ENCODE data around the gene CERS3.
A peak's percentile ranks its signal among the peaks of the same experiment; 100 is the strongest.

CERS3 gene

GRCh38 chr15:100531823-100532327 lies 3.1 kb upstream of the CERS3 start:
- Histone ChIP-seq H3K36me3 (no peaks in the 10 kb centered on the region), H4K20me1 (no peaks in the 10 kb centered on the region), H3K9me3 (no peaks in the 10 kb centered on the region), H3K4me2 (no peak overlapping the region), H3K27me3 (no peaks in the 10 kb centered on the region), H3K9ac (no peak overlapping the region), H3K4me3 (no peak overlapping the region), H3K4me1 (peaks cover 10% of the 10 kb centered on the region), H3K27ac (no peak overlapping the region)
- TF ChIP-seq Cebpa-rat (IDR thresholded peaks at IDR 0.05), result no peak

- H3K9me3 ChIP-seq, result no peaks in the 10 kb centered on the region
- H3K4me3 ChIP-seq, result no peak overlapping the region
- no peak overlapping the region for H3K9ac ChIP-seq
- peaks cover 7% of the 10 kb centered on the region; the same call in 1 of the 2 replicates for H3K4me1 ChIP-seq
- no peaks in the 10 kb centered on the region for H3K27me3 ChIP-seq
- no peak overlapping the region for H3K4me2 ChIP-seq
- no peaks in the 10 kb centered on the region for H4K20me1 ChIP-seq
- H3K27ac ChIP-seq, result no peak overlapping the region
- no peak for TF ChIP-seq Cebpa-rat (IDR thresholded peaks at IDR 0.05)
- H3K36me3 ChIP-seq, result no peaks in the 10 kb centered on the region
Observed at GRCh38 chr15:100531204-100531603, 2.5 kb upstream of the CERS3 start.

GRCh38 chr15:100529556-100529955 lies 806 bp upstream of the CERS3 start:
- H3K4me1 ChIP-seq, result peaks cover 7% of the 10 kb centered on the region; the same call in 1 of the 2 replicates
- no peaks in the 10 kb centered on the region for H3K36me3 ChIP-seq
- H3K4me3 ChIP-seq, result no peak overlapping the region
- H3K4me2 ChIP-seq, result no peak overlapping the region
- no peaks in the 10 kb centered on the region for H3K9me3 ChIP-seq
- no peak for TF ChIP-seq Cebpa-rat (IDR thresholded peaks at IDR 0.05)
- H4K20me1 ChIP-seq, result no peaks in the 10 kb centered on the region
- H3K27me3 ChIP-seq, result no peaks in the 10 kb centered on the region
- H3K27ac ChIP-seq, result no peak overlapping the region
- H3K9ac ChIP-seq, result no peak overlapping the region

- no peaks in the 10 kb centered on the region for H3K27me3 ChIP-seq
- H3K4me3 ChIP-seq, result no peak overlapping the region
- no peaks in the 10 kb centered on the region for H3K9me3 ChIP-seq
- H4K20me1 ChIP-seq, result no peaks in the 10 kb centered on the region
- H3K4me1 ChIP-seq, result peaks cover 3% of the 10 kb centered on the region
- no peak for TF ChIP-seq Cebpa-rat (IDR thresholded peaks at IDR 0.05)
- no peaks in the 10 kb centered on the region for H3K36me3 ChIP-seq
- no peak overlapping the region for H3K9ac ChIP-seq
- no peak overlapping the region for H3K27ac ChIP-seq
- no peak overlapping the region for H3K4me2 ChIP-seq
Observed at GRCh38 chr15:100526027-100526481, 2.7 kb downstream of the CERS3 start.

GRCh38 chr15:100525436-100525835 lies 3.3 kb downstream of the CERS3 start:
- Histone ChIP-seq H3K27ac (no peak overlapping the region), H3K4me1 (peaks cover 9% of the 10 kb centered on the region), H3K36me3 (no peaks in the 10 kb centered on the region), H3K9me3 (no peaks in the 10 kb centered on the region), H3K9ac (no peak overlapping the region), H3K4me2 (no peak overlapping the region), H3K27me3 (no peaks in the 10 kb centered on the region), H3K4me3 (no peak overlapping the region), H4K20me1 (no peaks in the 10 kb centered on the region)
- TF ChIP-seq Cebpa-rat (IDR thresholded peaks at IDR 0.05), result no peak

- Histone ChIP-seq H3K27me3 (no peaks in the 10 kb centered on the region), H3K4me1 (peaks cover 18% of the 10 kb centered on the region), H3K4me2 (no peak overlapping the region), H3K27ac (no peak overlapping the region), H3K4me3 (no peak overlapping the region), H3K36me3 (no peaks in the 10 kb centered on the region), H3K9me3 (no peaks in the 10 kb centered on the region), H3K9ac (no peak overlapping the region), H4K20me1 (no peaks in the 10 kb centered on the region)
- no peak for TF ChIP-seq Cebpa-rat (IDR thresholded peaks at IDR 0.05)
Observed at GRCh38 chr15:100524326-100524725, 4.4 kb downstream of the CERS3 start.

- TF ChIP-seq Cebpa-rat (IDR thresholded peaks at IDR 0.05), result no peak
- no peak overlapping the region for H3K9ac ChIP-seq
- H3K4me3 ChIP-seq, result no peak overlapping the region
- no peaks in the 10 kb centered on the region for H3K36me3 ChIP-seq
- no peak overlapping the region for H3K27ac ChIP-seq
- no peaks in the 10 kb centered on the region for H3K27me3 ChIP-seq
- H3K9me3 ChIP-seq, result no peaks in the 10 kb centered on the region
- no peak overlapping the region for H3K4me2 ChIP-seq
- H4K20me1 ChIP-seq, result no peaks in the 10 kb centered on the region
- H3K4me1 ChIP-seq, result peaks cover 18% of the 10 kb centered on the region
Observed at GRCh38 chr15:100521907-100522306, 6.8 kb downstream of the CERS3 start.

GRCh38 chr15:100520132-100520921 lies 8.4 kb downstream of the CERS3 start:
- no peaks in the 10 kb centered on the region for H4K20me1 ChIP-seq
- H3K9ac ChIP-seq, result peak overlapping the region; percentile 20; the same call in 1 of the 2 replicates
- peak overlapping the region; percentile 22; the same call in 1 of the 2 replicates for H3K27ac ChIP-seq
- no peaks in the 10 kb centered on the region for H3K36me3 ChIP-seq
- no peaks in the 10 kb centered on the region for H3K27me3 ChIP-seq
- no peaks in the 10 kb centered on the region for H3K9me3 ChIP-seq
- H3K4me2 ChIP-seq, result peak overlapping the region; percentile 77
- peaks cover 18% of the 10 kb centered on the region for H3K4me1 ChIP-seq
- TF ChIP-seq Cebpa-rat (IDR thresholded peaks at IDR 0.05), result peak; percentile 74
- no peak overlapping the region for H3K4me3 ChIP-seq

- Histone ChIP-seq H3K9ac (no peak overlapping the region), H3K4me3 (no peak overlapping the region), H3K9me3 (no peaks in the 10 kb centered on the region), H3K27ac (no peak overlapping the region), H3K36me3 (no peaks in the 10 kb centered on the region), H3K4me2 (no peak overlapping the region), H3K27me3 (no peaks in the 10 kb centered on the region), H4K20me1 (no peaks in the 10 kb centered on the region), H3K4me1 (peaks cover 18% of the 10 kb centered on the region)
- TF ChIP-seq Cebpa-rat (IDR thresholded peaks at IDR 0.05), result no peak
Observed at GRCh38 chr15:100517846-100518245, 10.9 kb downstream of the CERS3 start.
